OCI-LY3 (cell line): ENCODE results near the gene APOBR.

ENCODE experiments used
- H2AFZ ChIP-seq: fragments of 200-600, 300-600 bp; shearing (Covaris generic); 2 replicates; pipeline ENCODE4 v1.6.0; 2014; ENCODE audit warnings: antibody characterized with exemption, low read depth, low read length
- H3K27ac ChIP-seq: fragments of 200-600, 300-600 bp; sonication (generic); 2 replicates; pipeline ENCODE4 v1.5.1; 2014; ENCODE audit warnings: mild to moderate bottlenecking, low read length, moderate library complexity, mixed read lengths
- H3K27me3 ChIP-seq: fragments of 200-600, 300-600 bp; sonication (generic); 2 replicates; pipeline ENCODE4 v1.6.1; 2014; ENCODE audit warnings: low read depth, low read length, mixed read lengths
- H3K36me3 ChIP-seq: fragments of 200-600, 300-600 bp; sonication (generic); replicated peaks from 2 replicates; pipeline ENCODE3; 2014; ENCODE audit warnings: low read depth, low read length, mixed read lengths
- H3K4me1 ChIP-seq: fragments of 300-600, 200-600 bp; sonication (generic); 2 replicates; pipeline ENCODE4 v1.6.1; 2014; ENCODE audit warnings: low read length, mixed read lengths
- H3K4me2 ChIP-seq: fragments of 200-600, 300-600 bp; sonication (generic); 2 replicates; pipeline ENCODE4 v1.6.1; 2014; ENCODE audit warnings: low read length, mixed read lengths
- H3K4me3 ChIP-seq: fragments of 300-600, 200-600 bp; sonication (generic); 2 replicates; pipeline ENCODE4 v1.5.1; 2014; ENCODE audit warnings: antibody characterized with exemption, mild to moderate bottlenecking, low read length, moderate library complexity
- H3K79me2 ChIP-seq: fragments of 300-600, 200-600 bp; shearing (Covaris generic); 2 replicates; pipeline ENCODE4 v1.6.1; 2014; ENCODE audit warnings: mild to moderate bottlenecking, low read length, mixed read lengths
- H3K9ac ChIP-seq: fragments of 300-600, 200-600 bp; shearing (Covaris generic); 2 replicates; pipeline ENCODE4 v1.6.0; 2014; ENCODE audit warnings: mild to moderate bottlenecking, low read length, moderate library complexity
- H3K9me3 ChIP-seq: fragments of 200-600, 300-600 bp; shearing (Covaris generic); 2 replicates; pipeline ENCODE4 v1.6.1; 2014; ENCODE audit warnings: low read length, mixed read lengths; ENCODE audit not compliant: insufficient read depth
- H4K20me1 ChIP-seq: fragments of 200-600, 300-600 bp; sonication (generic); 2 replicates; pipeline ENCODE4 v1.6.1; 2016; ENCODE audit warnings: low read length, mixed read lengths; ENCODE audit not compliant: insufficient read depth
- EZH2phosphoT487 ChIP-seq: fragments of 200-600 bp; shearing (Covaris generic); IDR thresholded peaks from 2 replicates; pipeline ENCODE4 v1.6.1; 2018; ENCODE audit warnings: antibody characterized with exemption, mixed run types, low read depth
- TF ChIP-seq, protein P1 (sequence below): fragments of 200-600, 300-600 bp; sonication (generic); IDR thresholded peaks from 2 replicates; pipeline ENCODE4 v1.5.1; 2014; ENCODE audit warnings: antibody characterized with exemption, low read length, low read depth

Gene APOBR

GRCh38 chr16:28495098-28495793, 803 bp downstream of the APOBR start:
- H3K4me1 ChIP-seq: peaks cover 34% of the 10 kb centered on the region
- no peaks in the 10 kb centered on the region for H3K27me3 ChIP-seq
- H4K20me1 ChIP-seq: no peaks in the 10 kb centered on the region
- H2AFZ ChIP-seq: no peak overlapping the region
- H3K9me3 ChIP-seq: no peaks in the 10 kb centered on the region
- H3K36me3 ChIP-seq: peaks cover 10% of the 10 kb centered on the region
- H3K4me3 ChIP-seq: peak overlapping the region; percentile 75
- peak overlapping the region; percentile 99 for H3K4me2 ChIP-seq
- H3K27ac ChIP-seq: peak overlapping the region; percentile 96
- peak overlapping the region; percentile 87 for H3K9ac ChIP-seq
- TF ChIP-seq EZH2phosphoT487: no peak
- TF ChIP-seq, protein P1, sequence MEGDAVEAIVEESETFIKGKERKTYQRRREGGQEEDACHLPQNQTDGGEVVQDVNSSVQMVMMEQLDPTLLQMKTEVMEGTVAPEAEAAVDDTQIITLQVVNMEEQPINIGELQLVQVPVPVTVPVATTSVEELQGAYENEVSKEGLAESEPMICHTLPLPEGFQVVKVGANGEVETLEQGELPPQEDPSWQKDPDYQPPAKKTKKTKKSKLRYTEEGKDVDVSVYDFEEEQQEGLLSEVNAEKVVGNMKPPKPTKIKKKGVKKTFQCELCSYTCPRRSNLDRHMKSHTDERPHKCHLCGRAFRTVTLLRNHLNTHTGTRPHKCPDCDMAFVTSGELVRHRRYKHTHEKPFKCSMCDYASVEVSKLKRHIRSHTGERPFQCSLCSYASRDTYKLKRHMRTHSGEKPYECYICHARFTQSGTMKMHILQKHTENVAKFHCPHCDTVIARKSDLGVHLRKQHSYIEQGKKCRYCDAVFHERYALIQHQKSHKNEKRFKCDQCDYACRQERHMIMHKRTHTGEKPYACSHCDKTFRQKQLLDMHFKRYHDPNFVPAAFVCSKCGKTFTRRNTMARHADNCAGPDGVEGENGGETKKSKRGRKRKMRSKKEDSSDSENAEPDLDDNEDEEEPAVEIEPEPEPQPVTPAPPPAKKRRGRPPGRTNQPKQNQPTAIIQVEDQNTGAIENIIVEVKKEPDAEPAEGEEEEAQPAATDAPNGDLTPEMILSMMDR: no peak
- H3K79me2 ChIP-seq: no peaks in the 10 kb centered on the region

GRCh38 chr16:28495795-28496749, 1.6 kb downstream of the APOBR start:
- no peak overlapping the region for H2AFZ ChIP-seq
- no peak for TF ChIP-seq EZH2phosphoT487
- TF ChIP-seq, protein P1: no peak
- H3K9ac ChIP-seq: no peak overlapping the region
- H3K36me3 ChIP-seq: peaks cover 11% of the 10 kb centered on the region
- H3K79me2 ChIP-seq: no peaks in the 10 kb centered on the region
- H3K4me2 ChIP-seq: 0 out of 2 replicates have a peak overlapping the region, but pooled peaks have one; percentile 99
- peak overlapping the region; percentile 96; the same call in 1 of the 2 replicates for H3K27ac ChIP-seq
- no peaks in the 10 kb centered on the region for H4K20me1 ChIP-seq
- no peaks in the 10 kb centered on the region for H3K27me3 ChIP-seq
- H3K4me1 ChIP-seq: peaks cover 42% of the 10 kb centered on the region
- H3K4me3 ChIP-seq: no peak overlapping the region
- H3K9me3 ChIP-seq: no peaks in the 10 kb centered on the region

DNA sequence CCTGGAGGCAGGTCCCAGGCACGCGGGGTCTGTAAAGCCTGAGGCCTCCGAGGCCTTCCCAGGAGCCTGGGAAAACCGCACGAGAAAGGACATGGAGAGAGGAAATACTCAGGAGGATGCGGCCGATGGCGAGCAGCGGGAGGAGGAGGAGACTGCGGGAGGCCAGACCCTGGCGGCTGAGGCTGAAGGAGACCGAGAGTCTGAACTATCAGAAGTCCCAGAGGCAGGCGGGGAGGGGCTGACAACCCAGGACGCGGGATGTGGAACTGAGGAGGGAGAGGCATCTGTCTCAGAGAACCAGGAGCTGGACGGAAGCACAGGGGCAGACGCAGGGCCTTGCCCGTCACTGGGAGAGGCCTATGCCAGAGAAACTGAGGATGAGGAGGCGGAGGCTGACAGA, 2.4 kb downstream of the APOBR start:
- no peak overlapping the region for H3K9ac ChIP-seq
- H3K4me1 ChIP-seq: peaks cover 50% of the 10 kb centered on the region
- H2AFZ ChIP-seq: no peak overlapping the region
- H3K27me3 ChIP-seq: no peaks in the 10 kb centered on the region
- H3K9me3 ChIP-seq: no peaks in the 10 kb centered on the region
- H3K4me2 ChIP-seq: no peak overlapping the region
- no peak for TF ChIP-seq EZH2phosphoT487
- TF ChIP-seq, protein P1: no peak
- H3K27ac ChIP-seq: no peak overlapping the region
- H3K79me2 ChIP-seq: peaks cover 8% of the 10 kb centered on the region
- no peak overlapping the region for H3K4me3 ChIP-seq
- no peaks in the 10 kb centered on the region for H4K20me1 ChIP-seq
- H3K36me3 ChIP-seq: peaks cover 18% of the 10 kb centered on the region

GRCh38 chr16:28497386-28497785, 2.9 kb downstream of the APOBR start:
- Histone ChIP-seq H3K4me1 (peaks cover 55% of the 10 kb centered on the region), H3K4me3 (no peak overlapping the region), H2AFZ (no peak overlapping the region), H3K36me3 (peaks cover 24% of the 10 kb centered on the region), H3K9ac (no peak overlapping the region), H3K27ac (no peak overlapping the region), H3K79me2 (peaks cover 13% of the 10 kb centered on the region), H3K27me3 (no peaks in the 10 kb centered on the region), H4K20me1 (no peaks in the 10 kb centered on the region), H3K9me3 (no peaks in the 10 kb centered on the region), H3K4me2 (no peak overlapping the region)
- TF ChIP-seq, protein P1: no peak
- TF ChIP-seq EZH2phosphoT487: no peak
